K562 (cell line): ENCODE results near the gene UNC13A. TPM values are rescaled to one million over a fixed set of nuclear protein-coding genes. Genes with fewer than 3 reads are reported as not detected.

Experiments used
- CBX1 ChIP-seq: sonication (generic); IDR thresholded peaks from 2 replicates; pipeline ENCODE4 v1.6.1; 2016; ENCODE audit warnings: antibody characterized with exemption, low read depth, mild to moderate bottlenecking
- CBX3 ChIP-seq, 2 experiments: IDR thresholded peaks; 1 replicate in 1 of 2; 2 replicates in 1 of 2; pipeline ENCODE4 v1.6.1; 2012; ENCODE audit warnings: inconsistent platforms in 2 of 2, low read length in 2 of 2, borderline replicate concordance in 1 of 2, control low read depth in 1 of 2
- CHD4 ChIP-seq: fragments of 200-600 bp; sonication (generic); IDR thresholded peaks from 3 replicates; pipeline ENCODE4 v1.6.1; 2012; ENCODE audit warnings: low read depth, mild to moderate bottlenecking, mixed read lengths, low read length, inconsistent platforms; ENCODE audit not compliant: insufficient read depth, insufficient replicate concordance, poor library complexity, severe bottlenecking
- DACH1 ChIP-seq: fragments of 450-650 bp; IDR thresholded peaks from 2 replicates; pipeline ENCODE4 v1.6.1; 2018; ENCODE audit not compliant: partially characterized antibody
- FOXK2 ChIP-seq, 2 experiments: fragments of 450-650 bp; IDR thresholded peaks in 1 of 2; conservative IDR thresholded peaks in 1 of 2; 2 replicates each; pipeline ENCODE4 v1.6.1; 2016; ENCODE audit warnings: low read depth in 2 of 2, mild to moderate bottlenecking in 1 of 2
- FOXP1 ChIP-seq: sonication (generic); formaldehyde crosslinking; IDR thresholded peaks from 2 replicates; pipeline ENCODE4 v1.8.0; 2022; ENCODE audit warnings: mild to moderate bottlenecking, missing genetic modification reagents
- JUND ChIP-seq, 2 experiments: IDR thresholded peaks; 2 replicates in 1 of 2; 3 replicates in 1 of 2; pipeline ENCODE4 v1.6.1; 2011; ENCODE audit warnings: borderline replicate concordance in 2 of 2, low read depth in 2 of 2, low read length in 2 of 2, improper control_type of control experiment in 1 of 2, missing biosample characterization in 1 of 2, missing genetic modification characterization in 1 of 2, missing genetic modification reagents in 1 of 2
- KLF1 ChIP-seq: fragments of 450-650 bp; IDR thresholded peaks from 2 replicates; pipeline ENCODE4 v1.6.1; 2016; ENCODE audit warnings: missing genetic modification characterization, missing compliant biosample characterization
- MXI1 ChIP-seq: IDR thresholded peaks from 2 replicates; pipeline ENCODE4 v1.6.1; 2011; ENCODE audit warnings: low read depth, mild to moderate bottlenecking, improper control_type of control experiment, low read length
- MYC ChIP-seq, 2 experiments: fragments of 250-450 bp in 1 of 2; sonication (Bioruptor Pico) in 1 of 2; IDR thresholded peaks; 2 replicates each; pipeline versions ENCODE4 v1.5.1 to v1.6.1; 2012 to 2021; ENCODE audit warnings: low read depth in 2 of 2, borderline replicate concordance in 1 of 2, improper control_type of control experiment in 1 of 2, low read length in 1 of 2, mild to moderate bottlenecking in 1 of 2, moderate library complexity in 1 of 2
- NBN ChIP-seq: fragments of 450-650 bp; IDR thresholded peaks from 2 replicates; pipeline ENCODE4 v1.6.1; 2016; ENCODE audit warnings: low read depth, mild to moderate bottlenecking
- POLR3A ChIP-seq: IDR thresholded peaks from 2 replicates; pipeline ENCODE4 v1.6.1; 2011; ENCODE audit warnings: borderline replicate concordance, mild to moderate bottlenecking, moderate library complexity; ENCODE audit not compliant: insufficient read length, insufficient read depth; ENCODE audit errors: extremely low read depth
- TARDBP ChIP-seq: fragments of 450-650 bp; IDR thresholded peaks from 2 replicates; pipeline ENCODE4 v1.6.1; 2016
- ZNF717 ChIP-seq: fragments of 250-450 bp; sonication (Bioruptor Pico); IDR thresholded peaks from 2 replicates; pipeline ENCODE4 v1.5.0; 2021
- polyA plus RNA-seq, 8 experiments: library from polyadenylated mRNA; depleted of rRNA in 4 of 8; stranded (reverse) in 5 of 8; unstranded in 3 of 8; fragments of >200 nt; fragmentation: Nextera tagmentation in 2 of 8; fragmentation: Illumina TruSeq in 1 of 8; extraction: Ambion mirVana in 2 of 8; extraction: Trizol in 1 of 8; gene quantifications; 2 replicates each; pipeline versions ENCODE4 v1.2.1 to v1.2.3, GENCODE V29; 2011 to 2014; ENCODE audit warnings: inconsistent platforms in 1 of 8, missing spikeins in 1 of 8
- total RNA-seq, 7 experiments: library from RNA; depleted of rRNA in 6 of 7; stranded (reverse); fragments of >200 nt in 6 of 7; fragmentation: Illumina TruSeq in 2 of 7; extraction: Trizol in 2 of 7; gene quantifications; 2 replicates each; pipeline versions ENCODE4 v1.2.1 to v1.2.3, GENCODE V29; 2011 to 2021; ENCODE audit warnings: low replicate concordance in 1 of 7
- TF ChIP-seq, protein P1 (sequence below): sonication (generic); formaldehyde crosslinking; IDR thresholded peaks from 2 replicates; pipeline ENCODE4 v1.8.0; 2022; ENCODE audit warnings: mild to moderate bottlenecking, missing genetic modification reagents
- TF ChIP-seq, protein P2 (sequence below): fragments of 450-650 bp; IDR thresholded peaks from 2 replicates; pipeline ENCODE4 v1.6.1; 2017; ENCODE audit warnings: antibody characterized with exemption, mild to moderate bottlenecking
- TF ChIP-seq, protein P3 (sequence below): fragments of 450-650 bp; IDR thresholded peaks from 2 replicates; pipeline ENCODE4 v1.6.1; 2016; ENCODE audit warnings: borderline replicate concordance
- TF ChIP-seq, protein P4 (sequence below): sonication (generic); formaldehyde crosslinking; IDR thresholded peaks from 2 replicates; pipeline ENCODE4 v1.5.0; 2020; ENCODE audit warnings: missing genetic modification reagents

Gene UNC13A
- total and polyA plus RNA-seq, 9 of the 15 experiments (the other 6 are each of a cell fraction or from before 2014, with no cell fraction given): 0.03 to 1.0 (median 0.25) TPM

DNA sequence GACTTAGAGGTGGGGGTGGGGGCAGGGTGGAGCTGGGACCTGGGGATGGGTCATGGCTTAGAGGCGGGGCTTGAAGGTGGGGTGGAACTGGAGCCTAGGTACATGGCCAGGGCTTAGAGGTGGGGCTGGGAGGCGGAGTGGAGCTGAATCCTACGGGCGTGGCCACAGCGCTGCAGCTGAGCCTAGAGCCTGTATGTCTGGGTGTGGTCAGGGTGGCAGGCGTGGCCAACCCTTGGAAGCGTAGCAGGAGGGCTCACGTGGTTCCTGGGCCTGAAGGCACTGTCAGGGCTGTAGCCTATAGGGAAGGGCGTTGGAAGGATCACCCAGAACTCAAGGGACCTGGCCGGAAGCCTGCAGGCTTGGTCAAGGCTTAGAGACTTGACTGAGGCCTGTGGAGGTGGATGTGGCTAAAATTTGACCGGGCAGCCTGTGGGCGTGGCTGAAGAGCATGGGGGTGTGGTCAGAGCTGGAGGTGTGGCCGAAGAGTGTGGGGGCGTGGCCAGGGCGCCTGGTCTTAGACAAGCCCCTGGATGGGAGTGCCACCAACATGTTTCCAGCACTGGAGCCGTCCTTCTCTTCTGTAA, 108.4 kb downstream of the UNC13A start (continued):
- TF ChIP-seq, protein P1, sequence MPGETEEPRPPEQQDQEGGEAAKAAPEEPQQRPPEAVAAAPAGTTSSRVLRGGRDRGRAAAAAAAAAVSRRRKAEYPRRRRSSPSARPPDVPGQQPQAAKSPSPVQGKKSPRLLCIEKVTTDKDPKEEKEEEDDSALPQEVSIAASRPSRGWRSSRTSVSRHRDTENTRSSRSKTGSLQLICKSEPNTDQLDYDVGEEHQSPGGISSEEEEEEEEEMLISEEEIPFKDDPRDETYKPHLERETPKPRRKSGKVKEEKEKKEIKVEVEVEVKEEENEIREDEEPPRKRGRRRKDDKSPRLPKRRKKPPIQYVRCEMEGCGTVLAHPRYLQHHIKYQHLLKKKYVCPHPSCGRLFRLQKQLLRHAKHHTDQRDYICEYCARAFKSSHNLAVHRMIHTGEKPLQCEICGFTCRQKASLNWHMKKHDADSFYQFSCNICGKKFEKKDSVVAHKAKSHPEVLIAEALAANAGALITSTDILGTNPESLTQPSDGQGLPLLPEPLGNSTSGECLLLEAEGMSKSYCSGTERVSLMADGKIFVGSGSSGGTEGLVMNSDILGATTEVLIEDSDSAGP: no peak
- TF ChIP-seq KLF1 (tag) (peak; percentile 71; the same call in 1 of the 2 replicates), MXI1 (peak; percentile 60; the same call in 1 of the 2 replicates), CBX1 (no peak), JUND (IDR thresholded peaks at IDR 0.05; ENCODE audit: borderline replicate concordance, low read depth, low read length) (no peak), JUND (tag; IDR thresholded peaks at IDR 0.05; ENCODE audit: borderline replicate concordance, low read depth, low read length) (0 out of 3 replicates have a peak, but pooled peaks have one; percentile 17), DACH1 (peak; percentile 19), MYC (IDR thresholded peaks at IDR 0.05; ENCODE audit: low read depth, low read length) (peak; percentile 71), MYC (CRISPR knock-in tag; IDR thresholded peaks at IDR 0.05; ENCODE audit: borderline replicate concordance, low read depth) (no peak), ZNF717 (CRISPR knock-in tag) (no peak), FOXP1 (CRISPR knock-in tag) (0 out of 2 replicates have a peak, but pooled peaks have one; percentile 62), POLR3A (no peak), FOXK2 (conservative IDR thresholded peaks at IDR 0.05 in 1 of 2, IDR thresholded peaks at IDR 0.05 in 1 of 2; ENCODE audit: low read depth in 2 of 2) (peak in 1 of 2 experiments; percentile 60; a peak in 2 of 4 replicates), CBX3 (IDR thresholded peaks at IDR 0.05; ENCODE audit: borderline replicate concordance in 1 of 2, low read length in 2 of 2) (no peak), CHD4 (no peak), TARDBP (peak; percentile 48; the same call in 1 of the 2 replicates), NBN (no peak)
- TF ChIP-seq, protein P2, sequence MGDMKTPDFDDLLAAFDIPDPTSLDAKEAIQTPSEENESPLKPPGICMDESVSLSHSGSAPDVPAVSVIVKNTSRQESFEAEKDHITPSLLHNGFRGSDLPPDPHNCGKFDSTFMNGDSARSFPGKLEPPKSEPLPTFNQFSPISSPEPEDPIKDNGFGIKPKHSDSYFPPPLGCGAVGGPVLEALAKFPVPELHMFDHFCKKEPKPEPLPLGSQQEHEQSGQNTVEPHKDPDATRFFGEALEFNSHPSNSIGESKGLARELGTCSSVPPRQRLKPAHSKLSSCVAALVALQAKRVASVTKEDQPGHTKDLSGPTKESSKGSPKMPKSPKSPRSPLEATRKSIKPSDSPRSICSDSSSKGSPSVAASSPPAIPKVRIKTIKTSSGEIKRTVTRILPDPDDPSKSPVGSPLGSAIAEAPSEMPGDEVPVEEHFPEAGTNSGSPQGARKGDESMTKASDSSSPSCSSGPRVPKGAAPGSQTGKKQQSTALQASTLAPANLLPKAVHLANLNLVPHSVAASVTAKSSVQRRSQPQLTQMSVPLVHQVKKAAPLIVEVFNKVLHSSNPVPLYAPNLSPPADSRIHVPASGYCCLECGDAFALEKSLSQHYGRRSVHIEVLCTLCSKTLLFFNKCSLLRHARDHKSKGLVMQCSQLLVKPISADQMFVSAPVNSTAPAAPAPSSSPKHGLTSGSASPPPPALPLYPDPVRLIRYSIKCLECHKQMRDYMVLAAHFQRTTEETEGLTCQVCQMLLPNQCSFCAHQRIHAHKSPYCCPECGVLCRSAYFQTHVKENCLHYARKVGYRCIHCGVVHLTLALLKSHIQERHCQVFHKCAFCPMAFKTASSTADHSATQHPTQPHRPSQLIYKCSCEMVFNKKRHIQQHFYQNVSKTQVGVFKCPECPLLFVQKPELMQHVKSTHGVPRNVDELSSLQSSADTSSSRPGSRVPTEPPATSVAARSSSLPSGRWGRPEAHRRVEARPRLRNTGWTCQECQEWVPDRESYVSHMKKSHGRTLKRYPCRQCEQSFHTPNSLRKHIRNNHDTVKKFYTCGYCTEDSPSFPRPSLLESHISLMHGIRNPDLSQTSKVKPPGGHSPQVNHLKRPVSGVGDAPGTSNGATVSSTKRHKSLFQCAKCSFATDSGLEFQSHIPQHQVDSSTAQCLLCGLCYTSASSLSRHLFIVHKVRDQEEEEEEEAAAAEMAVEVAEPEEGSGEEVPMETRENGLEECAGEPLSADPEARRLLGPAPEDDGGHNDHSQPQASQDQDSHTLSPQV: no peak
- TF ChIP-seq, protein P3, sequence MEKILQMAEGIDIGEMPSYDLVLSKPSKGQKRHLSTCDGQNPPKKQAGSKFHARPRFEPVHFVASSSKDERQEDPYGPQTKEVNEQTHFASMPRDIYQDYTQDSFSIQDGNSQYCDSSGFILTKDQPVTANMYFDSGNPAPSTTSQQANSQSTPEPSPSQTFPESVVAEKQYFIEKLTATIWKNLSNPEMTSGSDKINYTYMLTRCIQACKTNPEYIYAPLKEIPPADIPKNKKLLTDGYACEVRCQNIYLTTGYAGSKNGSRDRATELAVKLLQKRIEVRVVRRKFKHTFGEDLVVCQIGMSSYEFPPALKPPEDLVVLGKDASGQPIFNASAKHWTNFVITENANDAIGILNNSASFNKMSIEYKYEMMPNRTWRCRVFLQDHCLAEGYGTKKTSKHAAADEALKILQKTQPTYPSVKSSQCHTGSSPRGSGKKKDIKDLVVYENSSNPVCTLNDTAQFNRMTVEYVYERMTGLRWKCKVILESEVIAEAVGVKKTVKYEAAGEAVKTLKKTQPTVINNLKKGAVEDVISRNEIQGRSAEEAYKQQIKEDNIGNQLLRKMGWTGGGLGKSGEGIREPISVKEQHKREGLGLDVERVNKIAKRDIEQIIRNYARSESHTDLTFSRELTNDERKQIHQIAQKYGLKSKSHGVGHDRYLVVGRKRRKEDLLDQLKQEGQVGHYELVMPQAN: peak; percentile 96
- TF ChIP-seq, protein P4, sequence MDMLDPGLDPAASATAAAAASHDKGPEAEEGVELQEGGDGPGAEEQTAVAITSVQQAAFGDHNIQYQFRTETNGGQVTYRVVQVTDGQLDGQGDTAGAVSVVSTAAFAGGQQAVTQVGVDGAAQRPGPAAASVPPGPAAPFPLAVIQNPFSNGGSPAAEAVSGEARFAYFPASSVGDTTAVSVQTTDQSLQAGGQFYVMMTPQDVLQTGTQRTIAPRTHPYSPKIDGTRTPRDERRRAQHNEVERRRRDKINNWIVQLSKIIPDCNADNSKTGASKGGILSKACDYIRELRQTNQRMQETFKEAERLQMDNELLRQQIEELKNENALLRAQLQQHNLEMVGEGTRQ: peak; percentile 96
